ENCODE measurements around the gene CCDC3. TPM values are rescaled to one million over a fixed set of nuclear protein-coding genes. Genes with fewer than 3 reads are reported as not detected.
A peak's percentile ranks its signal among the peaks of the same experiment; 100 is the strongest.
"Not testable (repeated sequence)": the region's sequence is repeated elsewhere in the genome, so short reads cannot be mapped to it uniquely, and the experiment has no call there.

Gene CCDC3
- total and polyA plus RNA-seq, 9 donors, result 10.5 to 34.7 (median 22.3) TPM

DNA sequence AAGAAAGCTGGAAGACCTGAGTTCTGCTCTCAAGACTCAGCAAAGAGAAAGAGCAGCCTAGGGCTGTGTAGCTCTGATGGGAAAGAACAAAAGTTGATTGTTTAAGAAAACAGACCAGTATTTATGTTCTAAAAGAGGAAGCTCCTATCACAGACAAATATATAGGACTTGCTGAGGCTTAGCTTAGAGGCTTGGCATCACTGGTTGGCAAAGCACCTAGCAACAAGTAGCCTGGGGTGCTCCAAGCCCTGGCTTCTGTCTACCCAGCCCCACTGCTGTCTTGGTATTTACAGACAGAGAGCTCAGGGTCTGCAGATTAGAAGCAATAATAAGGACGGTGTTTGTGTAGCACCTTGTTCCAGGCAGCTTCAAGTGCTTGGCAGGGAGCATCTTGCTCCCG lies 36.9 kb upstream of the CCDC3 start:
- Histone ChIP-seq H3K27ac (ENCODE audit: low read length) (no peak overlapping the region), H3K4me3 (ENCODE audit: low read length) (no peak overlapping the region), H3K4me1 (ENCODE audit: control insufficient read depth, insufficient read depth, low read length) (no peaks in the 10 kb centered on the region), H3K9me3 (replicated peaks; ENCODE audit: control insufficient read depth, low read depth, low read length) (no peaks in the 10 kb centered on the region), H3K27me3 (ENCODE audit: control insufficient read depth, insufficient read depth, low read length) (no peaks in the 10 kb centered on the region), H3K36me3 (ENCODE audit: control insufficient read depth, insufficient read depth, low read length) (no peaks in the 10 kb centered on the region)
- WGBS (ENCODE audit: insufficient coverage), result no CpG with 5 or more reads among the region's 2 CpGs
- no peak for DNase-seq

GRCh38 chr10:13037832-13038231 lies 36.3 kb upstream of the CCDC3 start:
- Histone ChIP-seq H3K9me3 (replicated peaks; ENCODE audit: control insufficient read depth, low read depth, low read length) (no peaks in the 10 kb centered on the region), H3K4me3 (ENCODE audit: low read length) (no peak overlapping the region), H3K36me3 (ENCODE audit: control insufficient read depth, insufficient read depth, low read length) (no peaks in the 10 kb centered on the region), H3K4me1 (ENCODE audit: control insufficient read depth, insufficient read depth, low read length) (no peaks in the 10 kb centered on the region), H3K27ac (ENCODE audit: low read length) (no peak overlapping the region), H3K27me3 (ENCODE audit: control insufficient read depth, insufficient read depth, low read length) (no peaks in the 10 kb centered on the region)
- DNase-seq, result no peak
- no CpG with 5 or more reads among the region's 2 CpGs for WGBS (ENCODE audit: insufficient coverage)

GRCh38 chr10:13036841-13037240 lies 35.3 kb upstream of the CCDC3 start:
- H3K9me3 ChIP-seq (replicated peaks; ENCODE audit: control insufficient read depth, low read depth, low read length), result no peaks in the 10 kb centered on the region
- no peak overlapping the region for H3K4me3 ChIP-seq (ENCODE audit: low read length)
- DNase-seq, result no peak
- H3K4me1 ChIP-seq (ENCODE audit: control insufficient read depth, insufficient read depth, low read length), result no peaks in the 10 kb centered on the region
- no peak overlapping the region for H3K27ac ChIP-seq (ENCODE audit: low read length)
- WGBS (ENCODE audit: insufficient coverage), result no CpG with 5 or more reads among the region's 4 CpGs
- H3K27me3 ChIP-seq (ENCODE audit: control insufficient read depth, insufficient read depth, low read length), result no peaks in the 10 kb centered on the region
- H3K36me3 ChIP-seq (ENCODE audit: control insufficient read depth, insufficient read depth, low read length), result no peaks in the 10 kb centered on the region

DNA sequence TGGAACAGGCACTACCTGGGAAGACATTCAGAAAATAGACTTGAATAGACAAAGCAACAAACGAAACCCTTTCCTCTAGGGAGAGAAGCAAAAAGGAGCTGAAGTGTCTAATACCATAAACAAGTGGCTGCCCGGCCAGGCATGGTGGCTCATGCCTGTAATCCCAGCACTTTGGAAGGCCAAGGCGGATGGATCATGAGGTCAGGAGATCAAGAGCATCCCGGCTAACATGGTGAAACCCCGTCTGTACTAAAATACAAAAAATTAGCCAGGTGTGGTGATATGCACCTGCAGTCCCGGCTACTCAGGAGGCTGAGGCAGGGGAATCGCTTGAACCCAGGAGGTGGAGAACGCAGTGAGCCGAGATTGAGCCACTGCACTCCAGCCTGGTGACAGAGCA lies 34.2 kb upstream of the CCDC3 start:
- 74% methylated on average over 5 of the region's 9 CpGs for WGBS (ENCODE audit: insufficient coverage)
- H3K4me3 ChIP-seq (ENCODE audit: low read length); H3K27me3 ChIP-seq (ENCODE audit: control insufficient read depth, insufficient read depth, low read length); H3K36me3 ChIP-seq (ENCODE audit: control insufficient read depth, insufficient read depth, low read length); H3K4me1 ChIP-seq (ENCODE audit: control insufficient read depth, insufficient read depth, low read length); H3K9me3 ChIP-seq (replicated peaks; ENCODE audit: control insufficient read depth, low read depth, low read length); H3K27ac ChIP-seq (ENCODE audit: low read length); DNase-seq: not testable (repeated sequence)

DNA sequence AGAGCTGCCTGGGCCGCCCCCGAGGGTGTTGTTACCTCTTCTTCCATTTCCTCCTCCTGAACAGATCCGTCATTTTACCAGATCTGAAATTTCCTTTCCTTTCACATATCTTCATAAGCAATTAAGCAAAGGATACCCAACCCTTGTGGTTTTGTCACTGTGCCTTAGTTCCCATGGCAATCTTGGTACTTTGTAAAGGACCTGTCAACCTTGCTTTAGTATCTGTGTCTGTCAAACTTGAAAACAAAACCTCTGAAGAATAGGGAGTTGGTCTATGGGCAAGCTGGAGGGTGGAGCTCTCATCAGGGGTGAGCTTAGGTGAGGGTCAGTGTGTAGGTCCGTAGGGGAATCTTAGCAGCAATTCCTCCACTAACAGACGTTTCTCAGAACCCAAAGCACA lies 25.4 kb upstream of the CCDC3 start:
- DNase-seq, result no peak
- H3K4me1 ChIP-seq (ENCODE audit: control insufficient read depth, insufficient read depth, low read length), result no peaks in the 10 kb centered on the region
- WGBS (ENCODE audit: insufficient coverage), result 13% methylated on average over 3 of the region's 5 CpGs

DNA sequence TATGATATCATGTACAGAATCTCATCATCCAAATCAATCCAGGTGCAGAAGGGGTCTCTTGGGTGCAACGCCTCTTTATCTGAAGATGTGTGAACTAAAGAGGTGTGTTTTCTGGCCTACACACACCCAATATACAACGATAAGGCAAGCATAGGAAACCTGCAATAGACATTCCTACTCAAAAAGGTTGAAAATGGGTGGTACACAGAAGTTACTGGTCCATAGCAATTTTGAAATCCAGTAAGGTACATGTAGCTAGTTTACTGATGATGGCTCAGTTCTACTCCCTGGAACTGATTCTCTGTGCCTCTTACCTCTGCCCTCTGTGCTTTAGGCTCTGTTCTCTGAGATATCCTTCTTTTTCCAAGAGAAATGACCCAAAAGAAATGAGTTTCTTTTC lies 22.2 kb upstream of the CCDC3 start:
- Histone ChIP-seq H3K4me1 (ENCODE audit: control insufficient read depth, insufficient read depth, low read length) (no peaks in the 10 kb centered on the region), H3K4me3 (ENCODE audit: low read length) (no peak overlapping the region), H3K36me3 (ENCODE audit: control insufficient read depth, insufficient read depth, low read length) (no peaks in the 10 kb centered on the region), H3K9me3 (replicated peaks; ENCODE audit: control insufficient read depth, low read depth, low read length) (peaks cover 14% of the 10 kb centered on the region), H3K27ac (ENCODE audit: low read length) (no peak overlapping the region), H3K27me3 (ENCODE audit: control insufficient read depth, insufficient read depth, low read length) (no peaks in the 10 kb centered on the region)
- DNase-seq, result no peak
- no CpG with 5 or more reads among the region's 2 CpGs for WGBS (ENCODE audit: insufficient coverage)

More for the DNA sequence above, 25.4 kb upstream of the CCDC3 start:
- Histone ChIP-seq H3K27me3 (ENCODE audit: control insufficient read depth, insufficient read depth, low read length) (no peaks in the 10 kb centered on the region), H3K4me3 (ENCODE audit: low read length) (no peak overlapping the region), H3K36me3 (ENCODE audit: control insufficient read depth, insufficient read depth, low read length) (no peaks in the 10 kb centered on the region), H3K9me3 (replicated peaks; ENCODE audit: control insufficient read depth, low read depth, low read length) (peaks cover 14% of the 10 kb centered on the region), H3K27ac (ENCODE audit: low read length) (no peak overlapping the region)

DNA sequence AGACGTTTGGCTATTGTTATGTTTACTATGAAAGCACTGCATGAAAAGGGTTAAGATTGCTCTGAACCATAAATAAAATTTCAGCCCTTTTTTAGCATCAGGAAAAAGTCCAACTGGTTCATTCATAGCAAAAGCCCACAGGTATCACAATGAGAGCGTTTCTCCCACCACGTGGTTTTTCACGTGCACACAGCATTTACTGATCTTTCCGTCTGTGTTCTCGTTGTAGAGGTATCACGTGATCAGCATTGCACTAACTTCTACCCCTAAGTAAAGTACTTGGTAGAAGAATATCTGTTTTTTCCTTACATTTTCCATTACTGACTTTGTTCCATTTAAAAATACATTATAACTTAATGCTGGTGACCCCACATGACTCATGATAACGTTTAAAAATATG lies 17.8 kb upstream of the CCDC3 start:
- WGBS (ENCODE audit: insufficient coverage), result 69% methylated on average over 2 of the region's 8 CpGs
- Histone ChIP-seq H3K9me3 (replicated peaks; ENCODE audit: control insufficient read depth, low read depth, low read length) (peaks cover 10% of the 10 kb centered on the region), H3K4me1 (ENCODE audit: control insufficient read depth, insufficient read depth, low read length) (no peaks in the 10 kb centered on the region), H3K27ac (ENCODE audit: low read length) (no peak overlapping the region), H3K4me3 (ENCODE audit: low read length) (no peak overlapping the region), H3K27me3 (ENCODE audit: control insufficient read depth, insufficient read depth, low read length) (no peaks in the 10 kb centered on the region), H3K36me3 (ENCODE audit: control insufficient read depth, insufficient read depth, low read length) (no peaks in the 10 kb centered on the region)
- no peak for DNase-seq

- H3K27ac ChIP-seq (ENCODE audit: low read length), result no peak overlapping the region
- H3K4me1 ChIP-seq (ENCODE audit: control insufficient read depth, insufficient read depth, low read length), result no peaks in the 10 kb centered on the region
- no peaks in the 10 kb centered on the region for H3K27me3 ChIP-seq (ENCODE audit: control insufficient read depth, insufficient read depth, low read length)
- H3K36me3 ChIP-seq (ENCODE audit: control insufficient read depth, insufficient read depth, low read length), result no peaks in the 10 kb centered on the region
- no CpG with 5 or more reads among the region's 3 CpGs for WGBS (ENCODE audit: insufficient coverage)
- no peak overlapping the region for H3K4me3 ChIP-seq (ENCODE audit: low read length)
- H3K9me3 ChIP-seq (replicated peaks; ENCODE audit: control insufficient read depth, low read depth, low read length), result peaks cover 1% of the 10 kb centered on the region
- no peak for DNase-seq
Observed at GRCh38 chr10:13018171-13018570, 16.7 kb upstream of the CCDC3 start.

- WGBS (ENCODE audit: insufficient coverage), result 80% methylated on average over 7 of the region's 10 CpGs
- no peak for DNase-seq
- no peaks in the 10 kb centered on the region for H3K4me1 ChIP-seq (ENCODE audit: control insufficient read depth, insufficient read depth, low read length)
Observed at GRCh38 chr10:13016886-13017285, 15.4 kb upstream of the CCDC3 start.

GRCh38 chr10:13016426-13016825 lies 14.9 kb upstream of the CCDC3 start:
- no peak overlapping the region for H3K4me3 ChIP-seq (ENCODE audit: low read length)
- peak overlapping the region; percentile 7 for H3K27ac ChIP-seq (ENCODE audit: low read length)
- peak; percentile 19 for DNase-seq
- H3K4me1 ChIP-seq (ENCODE audit: control insufficient read depth, insufficient read depth, low read length), result no peaks in the 10 kb centered on the region
- H3K27me3 ChIP-seq (ENCODE audit: control insufficient read depth, insufficient read depth, low read length), result no peaks in the 10 kb centered on the region
- no peaks in the 10 kb centered on the region for H3K9me3 ChIP-seq (replicated peaks; ENCODE audit: control insufficient read depth, low read depth, low read length)
- H3K36me3 ChIP-seq (ENCODE audit: control insufficient read depth, insufficient read depth, low read length), result no peaks in the 10 kb centered on the region
- no CpG with 5 or more reads among the region's 5 CpGs for WGBS (ENCODE audit: insufficient coverage)

More at GRCh38 chr10:13016886-13017285, 15.4 kb upstream of the CCDC3 start:
- Histone ChIP-seq H3K4me3 (ENCODE audit: low read length) (no peak overlapping the region), H3K36me3 (ENCODE audit: control insufficient read depth, insufficient read depth, low read length) (no peaks in the 10 kb centered on the region), H3K9me3 (replicated peaks; ENCODE audit: control insufficient read depth, low read depth, low read length) (no peaks in the 10 kb centered on the region), H3K27me3 (ENCODE audit: control insufficient read depth, insufficient read depth, low read length) (no peaks in the 10 kb centered on the region), H3K27ac (ENCODE audit: low read length) (peak overlapping the region; percentile 7)

DNA sequence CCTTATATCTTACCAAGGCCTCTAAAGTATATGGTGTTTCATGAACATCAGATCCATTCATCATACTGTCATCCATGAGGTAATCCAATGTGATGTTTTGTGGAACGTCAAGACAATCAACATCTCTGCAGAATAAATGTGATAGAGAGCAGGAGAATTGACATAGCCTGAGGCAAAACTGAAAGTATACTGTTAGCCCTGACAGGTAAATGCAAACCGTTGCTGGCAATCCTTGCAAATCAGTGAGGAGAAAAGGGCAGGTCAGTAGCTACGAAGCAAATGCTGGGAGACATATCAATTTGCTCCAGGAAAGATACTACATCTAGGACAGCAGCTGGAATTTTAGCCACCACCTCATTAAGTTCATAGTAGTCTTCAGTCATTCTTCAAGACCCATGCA lies 4.5 kb upstream of the CCDC3 start:
- Histone ChIP-seq H3K36me3 (ENCODE audit: control insufficient read depth, insufficient read depth, low read length) (no peaks in the 10 kb centered on the region), H3K9me3 (replicated peaks; ENCODE audit: control insufficient read depth, low read depth, low read length) (no peaks in the 10 kb centered on the region), H3K27me3 (ENCODE audit: control insufficient read depth, insufficient read depth, low read length) (peaks cover 3% of the 10 kb centered on the region), H3K4me1 (ENCODE audit: control insufficient read depth, insufficient read depth, low read length) (peaks cover 2% of the 10 kb centered on the region), H3K27ac (ENCODE audit: low read length) (no peak overlapping the region), H3K4me3 (ENCODE audit: low read length) (no peak overlapping the region)
- WGBS (ENCODE audit: insufficient coverage), result 62% methylated on average over 2 of the region's 3 CpGs
- no peak for DNase-seq

All from muscle of leg (tissue), 11 donors.